ENCODE data around the gene MED16.

MED16 gene

GRCh38 chr19:937259-937694 lies 44.3 kb upstream of the MED16 start:
- FAIRE-seq (peak; percentile 88), DNase-seq (ENCODE audit: insufficient read length, low spot score) (no peak)
- TF ChIP-seq SPI1 (IDR thresholded peaks at IDR 0.05; ENCODE audit: low read depth, low read length), result peak; percentile 82
- TF ChIP-seq POLR2AphosphoS5 (IDR thresholded peaks at IDR 0.05; ENCODE audit: low read depth, low read length), result no peak

- FAIRE-seq, result no peak
Measured at GRCh38 chr19:936175-936546, 43.2 kb upstream of the MED16 start.

GRCh38 chr19:934865-935479 lies 42.0 kb upstream of the MED16 start:
- no peak for DNase-seq (ENCODE audit: insufficient read length, low spot score)
- no peak for TF ChIP-seq POU2F2 (IDR thresholded peaks at IDR 0.05; ENCODE audit: low read depth, low read length)
- no peak for TF ChIP-seq TAF1 (IDR thresholded peaks at IDR 0.05; ENCODE audit: low read depth, low read length)
- no peak for TF ChIP-seq PAX5 (IDR thresholded peaks at IDR 0.05; ENCODE audit: insufficient read depth, low read length, severe bottlenecking)
- TF ChIP-seq SPI1 (IDR thresholded peaks at IDR 0.05; ENCODE audit: low read depth, low read length), result no peak
- no peak for TF ChIP-seq POLR2AphosphoS5 (IDR thresholded peaks at IDR 0.05; ENCODE audit: low read depth, low read length)
- no peak for TF ChIP-seq POLR2A (IDR thresholded peaks at IDR 0.05; ENCODE audit: low read depth, low read length)
- FAIRE-seq, result no peak

More at GRCh38 chr19:936175-936546, 43.2 kb upstream of the MED16 start:
- TF ChIP-seq SPI1 (IDR thresholded peaks at IDR 0.05; ENCODE audit: low read depth, low read length) (no peak), PAX5 (IDR thresholded peaks at IDR 0.05; ENCODE audit: insufficient read depth, low read length, severe bottlenecking) (no peak), POLR2A (IDR thresholded peaks at IDR 0.05; ENCODE audit: low read depth, low read length) (no peak), TAF1 (IDR thresholded peaks at IDR 0.05; ENCODE audit: low read depth, low read length) (no peak)
- DNase-seq (ENCODE audit: insufficient read length, low spot score), result no peak

- TF ChIP-seq POLR2AphosphoS5 (IDR thresholded peaks at IDR 0.05; ENCODE audit: low read depth, low read length) (no peak), SPI1 (IDR thresholded peaks at IDR 0.05; ENCODE audit: low read depth, low read length) (no peak), POLR2A (IDR thresholded peaks at IDR 0.05; ENCODE audit: low read depth, low read length) (no peak), TAF1 (IDR thresholded peaks at IDR 0.05; ENCODE audit: low read depth, low read length) (no peak), PAX5 (IDR thresholded peaks at IDR 0.05; ENCODE audit: insufficient read depth, low read length, severe bottlenecking) (no peak), POU2F2 (IDR thresholded peaks at IDR 0.05; ENCODE audit: low read depth, low read length) (no peak)
- peak; percentile 59 for FAIRE-seq
- no peak for DNase-seq (ENCODE audit: insufficient read length, low spot score)
Measured at GRCh38 chr19:934197-934840, 41.3 kb upstream of the MED16 start.

GRCh38 chr19:933553-933882 lies 40.5 kb upstream of the MED16 start:
- no peak for FAIRE-seq
- DNase-seq (ENCODE audit: insufficient read length, low spot score), result no peak

GRCh38 chr19:932648-933552 lies 39.9 kb upstream of the MED16 start:
- FAIRE-seq (peak; percentile 88), DNase-seq (ENCODE audit: insufficient read length, low spot score) (no peak)
- no peak for TF ChIP-seq POLR2A (IDR thresholded peaks at IDR 0.05; ENCODE audit: low read depth, low read length)
- TF ChIP-seq POLR2AphosphoS5 (IDR thresholded peaks at IDR 0.05; ENCODE audit: low read depth, low read length), result no peak; the same call in 1 of the 2 replicates
- no peak for TF ChIP-seq PAX5 (IDR thresholded peaks at IDR 0.05; ENCODE audit: insufficient read depth, low read length, severe bottlenecking)
- peak; percentile 37; the same call in 1 of the 2 replicates for TF ChIP-seq TAF1 (IDR thresholded peaks at IDR 0.05; ENCODE audit: low read depth, low read length)
- peak; percentile 56 for TF ChIP-seq SPI1 (IDR thresholded peaks at IDR 0.05; ENCODE audit: low read depth, low read length)
- peak; percentile 28; the same call in 1 of the 2 replicates for TF ChIP-seq POU2F2 (IDR thresholded peaks at IDR 0.05; ENCODE audit: low read depth, low read length)

More at GRCh38 chr19:933553-933882, 40.5 kb upstream of the MED16 start:
- TF ChIP-seq SPI1 (IDR thresholded peaks at IDR 0.05; ENCODE audit: low read depth, low read length), result no peak
- TF ChIP-seq PAX5 (IDR thresholded peaks at IDR 0.05; ENCODE audit: insufficient read depth, low read length, severe bottlenecking), result no peak
- no peak for TF ChIP-seq TAF1 (IDR thresholded peaks at IDR 0.05; ENCODE audit: low read depth, low read length)
- TF ChIP-seq POLR2A (IDR thresholded peaks at IDR 0.05; ENCODE audit: low read depth, low read length), result no peak
- TF ChIP-seq POLR2AphosphoS5 (IDR thresholded peaks at IDR 0.05; ENCODE audit: low read depth, low read length), result no peak
- TF ChIP-seq POU2F2 (IDR thresholded peaks at IDR 0.05; ENCODE audit: low read depth, low read length), result no peak

GRCh38 chr19:931860-932647 lies 39.1 kb upstream of the MED16 start:
- no peak for FAIRE-seq
- no peak for TF ChIP-seq SPI1 (IDR thresholded peaks at IDR 0.05; ENCODE audit: low read depth, low read length)
- TF ChIP-seq PAX5 (IDR thresholded peaks at IDR 0.05; ENCODE audit: insufficient read depth, low read length, severe bottlenecking), result no peak
- TF ChIP-seq POLR2AphosphoS5 (IDR thresholded peaks at IDR 0.05; ENCODE audit: low read depth, low read length), result no peak
- TF ChIP-seq POLR2A (IDR thresholded peaks at IDR 0.05; ENCODE audit: low read depth, low read length), result no peak
- TF ChIP-seq TAF1 (IDR thresholded peaks at IDR 0.05; ENCODE audit: low read depth, low read length), result no peak
- no peak for TF ChIP-seq POU2F2 (IDR thresholded peaks at IDR 0.05; ENCODE audit: low read depth, low read length)
- no peak for DNase-seq (ENCODE audit: insufficient read length, low spot score)

GRCh38 chr19:929891-930258 lies 36.9 kb upstream of the MED16 start:
- TF ChIP-seq POLR2AphosphoS5 (IDR thresholded peaks at IDR 0.05; ENCODE audit: low read depth, low read length), result no peak
- FAIRE-seq (no peak), DNase-seq (ENCODE audit: insufficient read length, low spot score) (no peak)

Measured in GM12891 (cell line).